ENCODE measurements around the gene NAMPT.
"Not testable (repeated sequence)": the region's sequence is repeated elsewhere in the genome, so short reads cannot be mapped to it uniquely, and the experiment has no call there.

The NAMPT gene

GRCh38 chr7:106224797-106225196 is 60.0 kb downstream of the NAMPT start:
- no peak for DNase-seq

- DNase-seq = no peak
Measured at GRCh38 chr7:106223156-106223555, 61.6 kb downstream of the NAMPT start.

- no peak for DNase-seq
Measured at GRCh38 chr7:106222545-106222944, 62.2 kb downstream of the NAMPT start.

DNA sequence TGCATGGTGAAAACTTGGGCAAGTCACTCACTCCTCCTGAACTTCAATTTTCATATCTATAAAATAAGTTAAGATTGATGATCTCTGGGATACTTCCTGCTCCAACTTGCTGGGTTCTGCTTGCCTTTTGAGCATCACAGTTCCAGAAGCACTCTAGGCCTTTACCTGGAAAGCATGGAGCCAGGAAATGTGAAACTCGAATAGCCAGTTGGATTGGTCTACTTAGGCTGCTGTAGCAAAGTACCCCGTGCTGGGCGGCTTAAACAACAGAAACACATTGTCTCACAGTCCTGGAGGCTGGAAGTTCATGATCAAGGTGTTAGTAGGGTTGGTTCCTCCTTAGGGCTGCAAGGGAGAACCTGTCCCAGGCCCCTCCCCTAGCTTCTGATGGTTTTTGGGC is 64.5 kb downstream of the NAMPT start:
- DNase-seq = no peak

DNA sequence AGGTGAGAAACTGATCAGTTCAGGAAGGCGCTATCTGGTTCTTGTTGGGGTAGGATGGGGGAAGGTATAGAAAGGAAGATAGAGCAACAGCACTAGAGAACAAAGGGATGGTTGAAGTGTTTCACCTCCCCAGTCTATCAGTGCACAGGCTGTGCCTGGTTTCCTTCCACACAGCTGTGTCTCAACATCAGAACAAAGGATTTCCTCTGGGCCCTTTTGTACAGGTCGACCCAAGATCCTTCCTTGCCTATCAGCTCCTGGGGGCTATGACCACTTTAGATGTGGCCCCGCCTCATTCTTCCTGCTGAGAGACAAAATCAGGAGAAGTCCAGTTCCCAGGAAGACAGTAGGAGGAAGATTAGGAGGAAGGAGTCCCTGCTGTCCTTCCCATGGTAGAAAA is 65.6 kb downstream of the NAMPT start:
- DNase-seq = no peak

- DNase-seq = no peak
Measured at GRCh38 chr7:106218546-106218945, 66.2 kb downstream of the NAMPT start.

- DNase-seq = no peak
Measured at GRCh38 chr7:106216923-106217542, 67.8 kb downstream of the NAMPT start.

GRCh38 chr7:106216517-106216922 is 68.3 kb downstream of the NAMPT start:
- DNase-seq = no peak

DNA sequence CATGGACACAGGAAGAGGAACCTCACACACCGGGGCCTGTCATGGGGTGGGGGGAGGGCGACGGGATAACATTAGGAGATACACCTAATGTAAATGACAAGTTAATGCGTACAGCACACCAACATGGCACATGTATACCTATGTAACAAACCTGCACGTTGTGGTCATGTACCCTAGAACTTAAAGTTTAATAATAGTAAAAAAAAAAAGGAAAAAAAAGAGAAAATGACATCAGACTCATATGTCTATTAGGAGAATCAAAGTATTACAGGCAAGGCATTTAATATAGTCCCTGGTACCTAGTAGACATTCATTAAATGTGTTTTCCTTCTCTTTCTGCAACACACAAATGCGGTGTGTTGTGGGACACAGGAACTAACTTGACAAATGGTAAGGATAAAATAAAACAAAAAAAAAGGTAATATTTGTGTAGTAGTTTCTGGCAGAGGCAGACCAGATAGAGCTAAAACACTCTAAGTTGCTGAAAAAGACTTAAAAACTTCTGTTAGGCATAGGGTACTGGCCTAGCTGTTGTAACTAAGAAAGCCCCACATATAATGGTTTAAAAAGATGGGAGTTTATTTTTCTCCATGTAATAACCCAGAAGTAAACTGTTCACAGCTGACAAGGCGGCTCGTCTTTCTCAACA is 68.8 kb downstream of the NAMPT start:
- no peak for DNase-seq

DNA sequence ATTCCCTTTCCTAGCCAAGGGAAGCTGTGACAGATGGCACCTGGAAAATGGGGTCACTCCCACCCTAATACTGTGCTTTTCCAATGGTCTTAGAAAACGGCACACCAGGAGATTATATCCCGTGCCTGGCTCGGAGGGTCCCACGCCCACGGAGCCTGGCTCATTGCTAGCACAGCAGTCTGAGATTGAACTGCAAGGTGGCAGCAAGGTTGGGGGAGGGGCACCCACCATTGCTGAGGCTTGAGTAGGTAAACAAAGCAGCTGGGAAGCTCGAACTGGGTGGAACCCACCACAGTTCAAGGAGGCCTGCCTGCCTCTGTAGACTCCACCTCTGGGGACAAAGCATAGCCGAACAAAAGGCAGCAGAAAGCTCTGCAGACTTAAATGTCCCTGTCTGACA is 75.8 kb downstream of the NAMPT start:
- not testable (repeated sequence) for DNase-seq

DNA sequence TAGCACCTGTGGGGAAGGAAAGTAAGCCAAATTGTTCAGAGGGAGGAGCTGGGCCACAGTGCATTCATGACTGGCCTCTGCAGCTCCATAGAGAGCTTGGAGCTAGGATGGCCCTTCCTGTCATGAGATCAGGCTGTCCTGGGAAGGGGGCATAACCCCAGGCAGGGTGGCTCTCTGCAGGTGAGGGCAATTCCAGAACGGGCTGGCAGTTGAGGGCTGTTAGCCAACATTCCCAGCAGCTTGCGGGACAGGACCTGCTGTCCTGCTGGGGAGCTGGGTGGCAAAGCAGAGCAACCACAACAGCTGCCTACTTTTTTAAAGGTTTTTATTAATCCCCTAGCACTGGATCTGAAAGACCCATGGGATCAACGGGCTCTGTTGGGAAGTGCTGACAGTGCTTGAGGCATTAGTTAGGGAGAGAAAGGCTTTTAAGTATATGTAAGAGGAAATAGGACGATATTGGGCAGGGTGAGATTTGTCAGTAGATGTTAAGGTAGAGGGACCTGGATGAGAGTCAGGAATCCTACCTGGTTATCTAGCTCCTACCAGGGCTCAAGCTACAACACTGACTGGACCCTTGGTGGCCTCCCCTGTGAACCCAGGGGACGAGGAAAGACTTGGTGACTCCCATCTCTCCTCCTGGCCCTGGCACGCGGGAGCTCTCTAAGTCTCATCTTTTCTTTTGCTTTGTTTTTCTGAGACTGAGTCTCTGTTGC is 77.8 kb downstream of the NAMPT start:
- DNase-seq = no peak

DNA sequence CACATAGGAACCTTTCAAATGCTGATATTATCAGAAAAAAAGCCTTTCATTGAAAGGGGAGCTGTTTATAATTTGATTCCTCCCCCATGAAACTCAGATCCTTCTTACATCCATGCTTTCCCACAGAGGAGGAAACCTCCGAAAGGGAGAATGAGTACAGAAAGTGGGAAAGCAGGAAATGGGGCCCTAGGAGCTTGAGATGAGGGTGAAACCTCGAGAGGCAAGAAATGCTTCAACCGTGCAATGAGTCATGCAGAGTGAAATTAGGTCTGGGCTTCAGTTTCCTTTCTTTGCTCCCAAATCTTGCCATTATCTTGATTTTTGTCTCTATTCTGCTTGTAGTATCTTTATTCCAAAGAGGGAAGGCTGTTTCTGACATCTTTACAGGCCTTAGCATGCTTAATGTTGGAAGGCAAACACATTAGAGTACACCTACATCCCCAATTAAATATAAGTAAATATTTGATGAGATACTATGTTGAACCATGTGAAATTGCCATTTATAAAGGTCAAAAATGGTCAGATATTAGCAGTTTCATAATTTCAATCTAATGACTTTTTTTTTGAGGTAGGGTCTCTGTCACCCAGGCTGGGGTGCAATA is 79.1 kb downstream of the NAMPT start:
- DNase-seq = no peak

GRCh38 chr7:106203473-106203872 is 81.3 kb downstream of the NAMPT start:
- no peak for DNase-seq

- DNase-seq = no peak
Measured at GRCh38 chr7:106201164-106201563, 83.6 kb downstream of the NAMPT start.

GRCh38 chr7:106199813-106200364 is 84.9 kb downstream of the NAMPT start:
- DNase-seq = no peak

DNA sequence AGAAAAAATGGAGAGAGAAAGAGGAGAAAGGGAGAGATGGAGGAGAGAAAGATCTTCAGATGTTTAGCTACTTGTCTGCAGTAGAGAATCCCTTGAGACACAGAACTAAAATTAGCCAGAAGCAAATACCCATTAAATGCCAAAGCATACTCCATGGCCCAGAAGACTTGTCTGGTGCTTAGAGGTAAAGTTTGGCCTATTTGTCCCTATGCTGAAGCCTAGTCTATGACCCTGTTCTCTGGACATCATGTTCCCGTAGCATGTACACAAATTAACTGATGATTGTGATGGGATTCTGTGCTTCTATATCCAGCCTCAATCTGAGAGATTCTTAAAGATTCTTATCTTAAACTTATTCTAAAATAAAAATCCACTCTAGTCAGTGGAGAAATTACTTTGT is 85.8 kb downstream of the NAMPT start:
- no peak for DNase-seq
